Renal cortical epithelial cell (primary cell): ENCODE results near the gene ANKRD29. TPM values are rescaled to one million over a fixed set of nuclear protein-coding genes. Genes with fewer than 3 reads are reported as not detected.
"Not testable (repeated sequence)": the region's sequence is repeated elsewhere in the genome, so short reads cannot be mapped to it uniquely, and the experiment has no call there.

Experiments used
- DNase-seq: peaks from one replicate; pipeline ENCODE4 v3.0.0-alpha.2; 2011; ENCODE audit warnings: low read depth
- total RNA-seq: library from RNA; depleted of rRNA; stranded (reverse); fragments of >200 nt; gene quantifications from 2 replicates; pipeline ENCODE4 v1.2.3, GENCODE V29; 2014

Gene ANKRD29
- total RNA-seq, 1 donor from 2014 or later, result 7.2 TPM

DNA sequence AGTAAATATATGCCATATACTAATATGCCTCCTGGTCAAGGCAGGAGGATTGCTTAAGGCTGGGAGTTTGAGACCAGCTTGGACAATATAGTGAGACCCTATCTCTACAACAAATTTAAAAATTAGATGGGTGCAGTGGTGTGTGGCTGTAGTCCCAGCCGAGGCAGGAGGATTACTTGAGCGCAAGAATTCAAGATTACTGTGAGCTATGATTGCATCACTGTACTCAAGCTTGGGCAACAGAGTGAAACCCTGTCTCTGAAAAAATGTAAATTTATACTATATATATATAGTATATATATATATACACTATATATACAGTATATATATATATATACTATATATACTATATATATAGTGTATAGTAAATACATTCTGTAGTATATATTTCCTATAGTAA lies 46.5 kb downstream of the ANKRD29 start:
- no peak for DNase-seq

DNA sequence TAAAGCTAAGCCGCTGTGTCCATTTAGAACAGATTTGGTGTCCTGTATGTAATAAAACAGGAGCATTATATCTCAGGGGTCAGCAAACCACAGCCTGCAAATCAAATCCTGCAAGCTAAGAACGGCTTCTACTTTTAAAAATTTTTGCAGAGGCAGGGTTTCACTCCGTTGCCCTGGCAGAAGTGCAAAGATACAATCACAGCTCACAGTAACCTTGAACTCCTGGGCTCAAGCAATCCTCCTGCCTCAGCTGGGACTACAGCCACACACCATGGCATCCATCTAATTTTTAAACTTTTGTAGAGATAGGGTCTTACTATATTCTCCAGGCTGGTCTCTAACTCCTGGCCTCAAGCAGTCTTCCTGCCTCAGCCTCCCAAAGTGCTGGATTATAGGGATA lies 47.8 kb downstream of the ANKRD29 start:
- no peak for DNase-seq

DNA sequence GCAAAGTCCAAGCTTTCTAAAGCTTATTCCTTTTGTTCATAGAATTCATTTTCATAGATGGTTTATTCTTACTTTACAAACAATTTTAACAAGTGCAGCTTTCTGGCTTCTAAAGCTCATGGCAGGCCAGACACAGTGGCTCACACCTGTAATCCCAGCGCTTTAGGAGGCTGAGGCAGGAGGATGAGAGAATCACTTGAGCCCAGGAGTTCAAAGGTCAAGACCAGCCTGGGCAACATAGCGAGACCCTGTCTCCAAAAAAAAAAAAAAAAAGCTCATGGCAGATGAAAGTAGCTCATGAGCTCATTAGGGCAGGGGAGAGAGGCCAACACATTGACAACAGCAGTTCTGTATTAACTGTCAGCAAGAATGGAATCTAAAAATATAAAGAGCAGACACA lies 48.3 kb downstream of the ANKRD29 start:
- no peak for DNase-seq

DNA sequence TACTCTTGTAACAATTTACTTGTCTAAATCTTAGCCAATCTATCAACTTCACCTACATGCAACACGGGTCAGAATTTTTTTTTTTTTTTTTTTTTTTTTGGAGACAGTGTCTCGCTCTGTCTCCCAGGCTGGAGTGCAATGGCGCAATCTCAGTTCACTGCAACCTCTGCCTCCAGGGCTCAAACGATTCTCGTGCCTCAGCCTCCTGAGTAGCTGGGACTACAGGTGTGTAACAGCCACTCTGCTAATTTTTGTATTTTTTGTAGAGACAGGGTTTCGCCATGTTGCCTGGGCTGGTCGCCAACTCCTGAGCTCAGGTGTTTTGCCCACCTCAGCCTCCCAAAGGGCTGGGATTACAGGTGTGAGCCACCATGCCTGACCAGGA lies 49.6 kb downstream of the ANKRD29 start:
- DNase-seq, result not testable (repeated sequence)

DNA sequence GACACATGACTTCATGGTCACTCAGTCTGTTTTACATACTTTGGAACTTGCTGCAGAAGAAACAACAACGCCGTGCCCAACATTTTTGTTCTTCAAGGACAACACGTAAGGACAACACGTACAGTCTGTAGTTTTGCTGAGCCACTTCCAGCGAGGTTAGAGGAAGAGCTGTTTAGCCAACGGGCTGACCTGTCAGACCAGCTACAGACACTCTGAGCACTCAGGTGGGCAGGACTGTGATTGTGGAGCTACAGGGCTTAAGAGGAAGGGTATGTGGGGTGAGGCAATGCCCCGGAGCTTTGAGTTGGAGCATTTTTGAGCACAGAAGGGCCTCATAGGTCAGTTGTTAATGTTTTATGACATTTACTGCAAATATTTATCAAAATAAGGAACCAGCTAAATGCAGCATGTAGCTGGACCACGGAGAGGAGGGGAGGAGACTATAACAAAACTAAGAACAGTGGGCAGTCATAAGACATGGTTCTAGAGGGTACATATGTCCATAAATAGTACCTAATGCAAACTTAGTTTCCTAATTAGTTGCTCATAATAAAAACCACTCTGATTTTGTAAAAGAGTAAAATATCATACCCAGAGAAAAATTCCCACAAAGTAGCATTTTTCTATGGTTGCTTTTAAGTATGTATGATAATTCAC lies 50.1 kb downstream of the ANKRD29 start:
- peak; percentile 64 for DNase-seq

DNA sequence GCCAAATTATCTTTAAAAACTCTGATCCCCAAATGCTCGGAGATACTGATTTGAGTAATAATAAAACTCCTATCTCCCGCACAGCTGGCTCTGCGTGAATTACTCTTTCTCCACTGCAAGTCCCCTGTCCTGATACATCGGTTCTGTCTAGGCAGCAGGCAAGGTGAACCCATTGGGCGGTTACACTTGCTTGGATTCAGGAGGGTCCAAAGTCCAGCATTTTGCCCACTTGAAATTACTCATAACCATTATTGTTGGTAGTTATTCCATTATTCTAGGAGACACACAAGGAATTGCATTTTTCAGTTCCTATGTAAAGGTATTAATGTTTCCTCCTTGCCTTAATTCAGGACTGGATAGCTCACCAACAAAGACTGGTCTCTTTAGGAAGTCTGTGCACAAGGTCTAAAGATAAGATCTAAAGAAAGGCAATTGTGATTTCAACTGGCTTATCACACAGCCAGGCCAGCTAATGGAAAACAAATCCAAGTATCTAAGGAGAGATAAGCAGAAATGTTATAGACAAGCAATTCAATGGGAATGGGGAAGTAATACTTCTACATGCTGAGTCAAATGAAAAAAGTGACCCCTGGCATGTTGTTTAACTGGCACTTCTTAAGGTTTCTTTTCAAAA lies 53.2 kb downstream of the ANKRD29 start:
- DNase-seq, result no peak

DNA sequence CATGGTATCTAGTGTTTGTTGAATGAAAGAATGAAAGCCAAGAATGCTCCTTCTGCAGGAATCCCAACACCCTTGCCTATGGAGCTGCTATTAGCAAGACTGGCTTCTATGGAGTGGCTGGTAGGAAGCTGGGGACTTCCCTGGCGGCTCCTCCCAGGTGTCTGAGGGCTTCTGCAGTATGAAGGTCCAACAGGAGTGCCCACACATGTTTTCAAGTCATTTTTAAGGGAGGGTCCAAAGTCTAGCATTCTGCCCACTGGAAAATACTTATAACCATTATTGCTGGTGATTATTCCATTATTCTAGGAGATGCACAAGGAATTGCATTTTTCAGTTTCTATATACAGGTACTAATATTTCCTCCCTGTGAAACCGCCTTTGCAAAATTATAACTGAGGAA lies 54.5 kb downstream of the ANKRD29 start:
- DNase-seq, result no peak

DNA sequence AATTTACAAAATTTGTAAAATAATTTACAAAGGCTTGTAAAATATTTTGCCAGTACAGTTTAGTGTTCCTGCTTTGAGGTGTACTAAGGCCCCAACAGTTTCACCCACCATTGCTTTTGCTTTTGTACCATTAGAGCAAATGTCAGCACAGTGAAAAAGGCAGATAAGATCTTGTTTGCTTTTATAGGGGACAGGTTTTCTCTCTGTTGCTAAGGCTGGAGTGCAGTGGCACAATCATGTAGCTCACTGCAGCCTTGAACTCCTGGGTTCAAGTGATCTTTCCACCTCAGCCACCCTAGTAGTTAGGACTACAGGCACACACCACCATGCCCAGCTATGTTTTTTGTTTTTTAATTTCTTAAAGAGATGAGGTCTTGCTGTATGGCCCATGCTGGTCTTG lies 56.8 kb downstream of the ANKRD29 start:
- no peak for DNase-seq

DNA sequence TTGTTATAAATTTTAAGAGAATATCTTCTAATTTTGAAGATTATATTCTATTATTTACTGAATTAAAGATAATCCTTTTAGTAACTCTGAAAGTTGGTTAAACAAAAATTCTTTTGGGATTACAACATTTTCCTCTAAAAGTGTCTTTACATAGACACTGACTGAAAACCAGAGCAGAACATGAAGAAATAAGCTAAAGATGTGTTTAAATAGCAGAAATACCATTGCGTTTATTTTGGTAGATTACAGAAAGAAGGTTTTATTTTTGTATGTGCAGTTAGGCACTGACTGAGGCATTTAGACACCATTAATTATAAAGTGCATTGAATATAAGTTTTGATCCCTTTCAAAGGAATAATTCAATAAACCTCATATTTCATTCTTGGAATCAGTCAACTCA lies 62.9 kb downstream of the ANKRD29 start:
- no peak for DNase-seq

DNA sequence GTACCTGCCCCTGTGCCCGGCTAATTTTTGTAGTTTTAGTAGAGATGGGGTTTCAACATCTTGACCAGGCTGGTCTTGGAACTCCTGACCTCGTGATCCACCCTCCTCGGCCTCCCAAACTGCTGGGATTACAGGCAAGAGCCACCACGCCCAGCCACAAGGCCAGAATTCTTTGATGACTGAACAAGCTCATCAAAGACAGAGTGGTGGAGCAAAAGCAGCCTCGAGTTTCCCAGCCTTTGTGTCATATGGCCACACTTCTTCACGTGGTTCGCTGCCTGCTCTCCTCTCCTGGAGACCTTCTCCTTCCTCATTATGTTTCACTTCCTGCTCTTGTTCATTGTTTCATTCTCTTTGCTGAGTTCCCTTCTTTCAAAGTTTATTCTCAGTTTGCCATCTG lies 66.5 kb downstream of the ANKRD29 start:
- no peak for DNase-seq

DNA sequence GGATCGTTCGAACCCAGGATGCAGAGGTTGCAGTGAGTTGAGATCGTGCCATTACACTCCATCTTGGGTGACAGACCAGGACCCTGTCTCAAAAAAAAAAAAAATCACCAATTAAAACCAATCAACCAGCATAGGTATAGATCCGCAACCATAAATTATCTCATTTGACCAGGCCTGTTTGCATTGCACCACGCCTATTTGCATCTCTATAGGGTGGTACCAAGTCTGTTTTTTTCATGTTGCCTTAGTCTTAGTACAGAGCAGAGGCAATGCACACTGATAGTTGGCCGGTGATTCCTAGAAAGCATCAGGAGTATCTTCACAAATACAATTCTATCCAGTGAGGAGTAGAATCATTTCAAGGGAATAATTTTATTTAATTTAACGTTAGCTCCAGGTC lies 67.1 kb downstream of the ANKRD29 start:
- no peak for DNase-seq

DNA sequence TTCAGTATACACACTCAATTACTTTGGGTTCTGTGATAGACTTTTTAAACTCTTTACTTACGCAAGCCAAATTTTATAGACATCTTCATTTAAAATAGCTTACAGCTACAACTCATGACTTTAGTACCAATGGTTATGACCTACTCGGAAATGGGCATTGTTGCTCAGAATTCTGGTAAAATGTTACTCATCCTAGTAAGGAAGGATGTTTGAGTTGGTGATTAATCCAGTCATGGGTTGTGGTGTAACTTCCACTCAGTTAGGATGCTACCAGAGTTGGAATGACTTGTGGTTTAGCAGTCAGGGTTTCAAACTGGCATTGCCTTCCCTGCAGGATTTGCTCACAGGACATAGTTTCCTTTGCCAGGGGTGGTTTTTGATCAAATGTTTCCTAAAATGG lies 69.0 kb downstream of the ANKRD29 start:
- DNase-seq, result peak; percentile 100

DNA sequence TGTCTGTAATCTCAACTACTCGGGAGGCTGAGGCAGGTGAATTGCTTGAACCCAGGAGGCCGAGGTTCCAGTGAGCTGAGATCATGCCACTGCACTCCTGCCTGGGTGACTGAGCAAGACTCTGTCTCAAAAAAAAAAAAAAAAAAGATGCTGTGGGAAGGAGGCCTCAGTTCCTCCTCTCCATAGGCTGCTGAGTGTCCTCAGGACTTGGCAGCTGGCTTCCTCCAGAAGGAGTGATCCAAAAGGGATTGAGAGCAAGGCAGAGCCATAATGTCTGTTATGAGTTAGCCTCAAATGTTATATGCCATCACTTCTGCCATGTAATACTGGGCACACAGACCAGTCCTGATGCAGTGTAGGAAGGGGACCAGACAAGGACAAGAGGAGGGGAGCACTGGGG lies 69.8 kb downstream of the ANKRD29 start:
- no peak for DNase-seq

DNA sequence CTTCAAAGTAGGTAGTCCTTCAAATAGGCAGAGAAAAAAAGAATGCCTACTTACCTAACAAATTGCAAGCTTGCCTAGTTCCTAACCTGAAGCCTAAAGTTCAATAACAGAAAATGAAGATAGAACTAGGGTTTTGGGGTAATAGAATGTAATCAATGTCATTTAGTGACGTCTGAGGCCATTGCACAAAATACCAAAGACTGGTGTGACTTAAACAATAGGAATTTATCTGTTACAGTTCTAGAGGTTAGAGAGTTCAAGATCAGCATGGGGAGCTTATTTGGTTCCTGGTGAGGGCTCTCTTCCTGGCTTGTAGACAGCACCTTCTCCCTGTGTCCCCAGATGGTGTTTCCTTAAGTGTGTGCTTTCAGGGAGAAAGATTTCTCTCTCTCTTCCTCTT lies 71.7 kb downstream of the ANKRD29 start:
- peak; percentile 71 for DNase-seq

DNA sequence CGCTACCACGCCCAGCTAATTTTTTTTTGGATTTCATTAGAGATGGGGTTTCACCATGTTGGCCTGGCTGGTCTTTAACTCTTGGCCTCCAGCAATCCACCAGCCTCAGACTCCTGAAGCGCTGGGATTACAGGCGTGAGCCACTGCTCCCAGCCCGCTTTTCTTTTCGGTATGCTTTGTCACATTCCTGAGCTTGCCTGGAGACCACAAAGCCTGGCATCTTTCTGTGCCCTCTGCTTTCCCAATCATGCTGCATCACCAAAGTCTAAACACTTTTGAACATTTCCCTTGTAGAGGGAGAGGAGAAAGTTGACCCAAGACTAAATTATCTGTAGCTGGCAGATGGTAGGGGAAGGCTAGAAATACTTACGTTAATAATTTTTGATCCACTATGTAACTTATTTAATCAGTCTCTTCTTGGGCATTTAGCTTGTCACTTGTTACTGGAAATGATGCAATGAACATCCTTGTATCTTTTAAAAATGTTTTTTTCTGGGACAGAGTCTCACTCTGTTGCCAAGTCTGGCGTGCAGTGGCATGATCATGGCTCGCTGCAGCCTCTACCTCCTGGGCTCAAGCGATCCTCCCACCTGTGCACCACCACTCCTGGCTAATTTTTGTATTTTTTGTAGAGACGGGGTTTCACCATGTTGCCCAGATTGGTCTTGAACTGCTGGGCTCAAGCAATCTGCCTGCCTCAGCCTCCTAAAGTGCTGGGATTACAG lies 73.7 kb downstream of the ANKRD29 start:
- DNase-seq, result peak; percentile 73

DNA sequence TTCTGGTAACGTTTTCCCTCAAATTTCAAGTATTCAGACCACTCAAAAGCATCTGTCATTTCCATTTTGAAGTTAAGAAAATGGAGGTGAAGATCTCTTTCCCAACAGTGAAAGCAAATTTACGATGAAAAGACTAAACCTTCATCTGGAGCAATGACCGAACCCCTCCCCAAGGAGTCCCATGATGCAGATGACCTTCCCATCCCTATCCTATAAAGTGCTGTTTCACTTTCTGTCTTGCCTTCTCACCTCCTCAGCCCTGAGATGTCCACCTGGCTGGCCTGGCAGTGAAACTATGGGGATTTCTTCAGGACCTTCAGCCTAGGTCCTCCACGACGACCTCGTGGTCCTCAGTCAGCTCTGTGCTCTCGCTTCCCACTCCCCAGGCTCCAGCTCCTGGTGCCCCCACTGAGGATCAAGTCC lies 75.5 kb downstream of the ANKRD29 start:
- DNase-seq, result no peak

DNA sequence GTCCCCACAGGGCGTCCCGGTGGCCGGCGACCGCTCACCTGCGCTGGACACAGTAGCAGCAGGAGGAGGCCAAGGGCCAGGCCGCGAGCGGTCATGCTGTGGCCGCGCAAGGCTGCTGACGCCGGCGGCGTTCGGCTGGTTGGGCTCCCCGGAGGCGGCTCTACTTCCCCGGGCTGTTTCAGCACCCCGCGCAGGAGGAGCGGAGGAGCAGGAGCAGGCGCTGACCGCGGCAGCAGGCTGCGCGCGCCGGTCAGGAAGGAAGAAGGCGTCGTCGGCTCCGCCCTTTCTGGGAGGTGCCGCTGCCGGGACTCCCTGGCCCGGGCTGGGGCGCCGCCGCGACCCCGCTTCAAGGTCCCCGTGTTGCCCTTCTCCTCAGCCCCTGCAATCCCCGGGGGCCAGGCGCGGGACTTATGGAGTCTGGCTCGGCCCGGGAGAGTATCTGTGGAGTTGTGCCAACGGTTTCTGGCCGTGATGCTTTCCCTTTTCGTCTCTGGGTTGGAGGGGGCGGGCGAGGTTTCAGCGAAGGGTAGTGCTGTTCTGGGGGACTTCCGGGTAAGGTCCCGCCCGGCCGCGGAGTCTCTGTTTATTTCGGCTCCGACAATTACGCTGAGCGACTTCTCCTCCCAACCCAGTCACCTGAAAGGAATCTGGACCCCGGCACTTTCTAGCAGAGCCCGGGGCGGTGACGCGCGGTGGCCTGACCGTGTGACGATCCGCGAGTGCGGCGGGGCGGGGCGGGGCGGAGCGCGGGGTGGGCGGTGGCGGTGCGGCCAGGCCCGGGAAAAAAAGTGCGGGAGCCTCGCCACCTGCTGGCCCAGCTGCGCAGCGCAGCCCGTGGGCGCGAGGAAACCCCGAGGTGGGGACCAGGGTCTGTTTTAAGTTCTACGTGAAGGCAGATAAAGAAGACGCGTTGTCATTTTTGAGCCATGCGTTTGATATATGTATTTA lies 76.2 kb downstream of the ANKRD29 start, which contains the start of gene NPC1:
TSS of gene NPC1 (minus strand) at position 258 of the 948 bp plus-strand sequence. CDS start at position 95, 163 bp downstream.
- DNase-seq, result peak; percentile 95

DNA sequence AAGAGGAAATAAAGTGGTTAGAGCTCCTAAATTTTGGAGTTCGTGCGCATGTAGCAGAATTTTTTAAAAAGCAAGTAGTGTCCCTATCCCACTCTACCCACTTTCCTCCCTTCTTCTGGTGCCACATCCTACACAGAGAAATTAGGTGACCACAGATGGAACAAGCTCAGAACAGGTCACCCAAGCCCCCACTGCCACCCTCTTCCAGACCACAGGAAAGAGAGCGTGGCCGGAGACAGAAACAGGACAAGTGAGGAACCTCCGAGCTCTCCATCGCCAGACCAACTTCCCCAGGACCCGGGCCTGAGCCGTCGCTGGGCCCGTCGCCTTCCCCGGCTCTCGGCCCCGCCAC lies 76.8 kb downstream of the ANKRD29 start:
- no peak for DNase-seq

DNA sequence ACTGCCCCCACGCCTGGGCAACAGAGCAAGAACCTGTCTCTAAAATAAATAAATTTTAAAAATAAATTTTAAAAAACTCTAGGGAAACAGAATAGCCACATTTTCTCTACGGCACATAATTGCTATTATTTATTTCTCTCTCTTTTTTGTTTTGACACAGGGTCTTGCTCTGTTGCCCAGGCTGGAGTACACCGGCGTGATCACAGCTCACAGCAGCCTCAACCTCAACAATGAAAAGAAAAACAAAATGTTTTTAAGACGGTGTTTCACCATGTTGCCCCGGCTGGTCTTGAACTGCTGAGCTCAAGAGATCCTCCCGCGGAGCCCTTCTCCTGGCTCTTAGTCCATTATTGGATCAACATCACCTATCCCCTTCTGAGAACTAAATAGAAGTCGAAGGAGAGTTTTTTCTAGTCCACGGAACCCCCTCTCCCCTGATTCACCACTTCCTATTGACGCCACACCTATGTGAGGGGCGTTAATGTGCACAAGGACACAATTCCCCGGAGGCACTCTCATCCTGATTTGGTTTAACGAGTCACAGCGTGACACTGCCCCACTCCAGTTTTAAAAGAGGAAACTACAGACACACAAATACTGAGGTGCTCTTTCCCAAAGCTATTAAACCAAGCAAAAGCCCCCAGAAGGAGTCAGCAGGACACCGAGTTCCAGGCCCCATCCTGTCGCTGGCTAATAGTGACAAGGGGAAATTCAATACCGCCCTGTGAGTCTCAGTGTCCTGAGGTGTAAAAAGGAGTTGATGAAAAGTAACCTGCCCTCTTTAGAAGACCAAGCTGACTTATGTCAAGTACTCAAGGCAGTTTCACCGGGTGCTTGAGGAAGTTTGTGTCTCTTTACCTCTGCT lies 77.5 kb downstream of the ANKRD29 start:
- DNase-seq, result peak; percentile 77

DNA sequence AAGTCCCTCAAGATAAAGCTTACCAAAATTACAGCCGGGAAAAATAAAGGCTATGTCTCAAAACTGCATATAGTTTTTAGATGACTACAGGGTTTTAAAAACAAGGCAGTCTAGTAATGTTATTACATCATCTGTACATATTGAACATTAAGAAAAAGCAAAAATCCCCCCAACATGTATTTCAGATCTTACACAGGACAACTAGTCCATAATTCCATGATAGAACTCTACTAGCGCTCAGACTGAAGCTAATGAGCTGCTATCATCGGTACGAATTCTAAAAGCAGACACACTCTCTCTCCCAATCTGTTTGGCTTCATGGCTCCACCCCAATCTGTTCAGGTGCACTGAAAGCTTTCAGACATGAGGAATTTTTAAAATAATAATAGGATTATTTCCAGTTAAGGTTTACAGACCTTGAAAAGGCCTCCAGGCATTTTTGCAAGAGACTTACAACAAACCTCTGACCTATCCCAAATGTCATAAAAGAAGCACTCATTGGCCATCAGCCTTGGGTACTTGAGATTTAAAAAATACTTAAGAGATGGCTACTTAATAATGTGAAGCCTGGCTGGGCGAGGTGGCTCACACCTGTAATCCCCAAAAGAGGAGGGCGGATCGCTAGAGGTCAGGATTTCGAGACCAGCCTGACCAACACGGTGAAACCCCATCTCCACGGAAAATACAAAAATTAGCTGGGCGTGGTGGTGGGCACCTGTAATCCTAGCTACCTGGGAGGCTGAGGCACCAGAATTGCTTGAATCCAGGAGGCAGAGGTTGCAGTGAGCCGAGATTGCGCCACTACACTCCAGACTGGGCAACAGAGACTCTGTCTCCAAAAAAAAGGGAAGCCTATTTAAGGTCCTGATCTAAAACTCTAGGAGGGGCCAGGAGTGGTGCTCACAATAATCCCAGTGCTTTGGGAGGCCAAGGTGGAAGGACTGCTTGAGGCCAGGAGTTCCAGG lies 78.4 kb downstream of the ANKRD29 start:
- no peak for DNase-seq
